Measurements from ENCODE around the gene CPED1. TPM values are rescaled to one million over a fixed set of nuclear protein-coding genes. Genes with fewer than 3 reads are reported as not detected.
"Not testable (repeated sequence)": the region's sequence is repeated elsewhere in the genome, so short reads cannot be mapped to it uniquely, and the experiment has no call there.

Gene CPED1
- total RNA-seq, 1 donor from 2014 or later: not detected

- Mint-ChIP-seq H3K4me1 (peaks cover 9% of the 10 kb centered on the region), H3K4me3 (no peak overlapping the region), H3K27ac (no peak overlapping the region), H3K27me3 (ENCODE audit: insufficient read depth, low read depth) (peaks cover 2% of the 10 kb centered on the region), H3K36me3 (no peaks in the 10 kb centered on the region), H3K9me3 (no peaks in the 10 kb centered on the region)
- TF ChIP-seq, protein P1, sequence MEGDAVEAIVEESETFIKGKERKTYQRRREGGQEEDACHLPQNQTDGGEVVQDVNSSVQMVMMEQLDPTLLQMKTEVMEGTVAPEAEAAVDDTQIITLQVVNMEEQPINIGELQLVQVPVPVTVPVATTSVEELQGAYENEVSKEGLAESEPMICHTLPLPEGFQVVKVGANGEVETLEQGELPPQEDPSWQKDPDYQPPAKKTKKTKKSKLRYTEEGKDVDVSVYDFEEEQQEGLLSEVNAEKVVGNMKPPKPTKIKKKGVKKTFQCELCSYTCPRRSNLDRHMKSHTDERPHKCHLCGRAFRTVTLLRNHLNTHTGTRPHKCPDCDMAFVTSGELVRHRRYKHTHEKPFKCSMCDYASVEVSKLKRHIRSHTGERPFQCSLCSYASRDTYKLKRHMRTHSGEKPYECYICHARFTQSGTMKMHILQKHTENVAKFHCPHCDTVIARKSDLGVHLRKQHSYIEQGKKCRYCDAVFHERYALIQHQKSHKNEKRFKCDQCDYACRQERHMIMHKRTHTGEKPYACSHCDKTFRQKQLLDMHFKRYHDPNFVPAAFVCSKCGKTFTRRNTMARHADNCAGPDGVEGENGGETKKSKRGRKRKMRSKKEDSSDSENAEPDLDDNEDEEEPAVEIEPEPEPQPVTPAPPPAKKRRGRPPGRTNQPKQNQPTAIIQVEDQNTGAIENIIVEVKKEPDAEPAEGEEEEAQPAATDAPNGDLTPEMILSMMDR (IDR thresholded peaks at IDR 0.05): no peak
- TF ChIP-seq EZH2 (IDR thresholded peaks at IDR 0.05) (no peak), EZH2phosphoT487 (IDR thresholded peaks at IDR 0.05) (no peak)
- Histone ChIP-seq H2AFZ (replicated peaks) (no peak overlapping the region), H3K27me3 (no peaks in the 10 kb centered on the region), H3F3A (ENCODE audit: low read depth) (no peaks in the 10 kb centered on the region), H3K27ac (no peak overlapping the region), H3K9me3 (ENCODE audit: low read depth) (no peaks in the 10 kb centered on the region), H3K9ac (no peak overlapping the region), H3K4me1 (peaks cover 10% of the 10 kb centered on the region), H4K20me1 (ENCODE audit: low read depth) (no peaks in the 10 kb centered on the region), H3K4me3 (no peak overlapping the region), H3K4me2 (no peak overlapping the region), H3K79me2 (ENCODE audit: low read depth) (no peaks in the 10 kb centered on the region), H3K36me3 (no peaks in the 10 kb centered on the region)
- no peak for DNase-seq (ENCODE audit: low spot score)
These were observed 14.3 kb downstream of the CPED1 start for GRCh38 chr7:121002757-121003200.

DNA sequence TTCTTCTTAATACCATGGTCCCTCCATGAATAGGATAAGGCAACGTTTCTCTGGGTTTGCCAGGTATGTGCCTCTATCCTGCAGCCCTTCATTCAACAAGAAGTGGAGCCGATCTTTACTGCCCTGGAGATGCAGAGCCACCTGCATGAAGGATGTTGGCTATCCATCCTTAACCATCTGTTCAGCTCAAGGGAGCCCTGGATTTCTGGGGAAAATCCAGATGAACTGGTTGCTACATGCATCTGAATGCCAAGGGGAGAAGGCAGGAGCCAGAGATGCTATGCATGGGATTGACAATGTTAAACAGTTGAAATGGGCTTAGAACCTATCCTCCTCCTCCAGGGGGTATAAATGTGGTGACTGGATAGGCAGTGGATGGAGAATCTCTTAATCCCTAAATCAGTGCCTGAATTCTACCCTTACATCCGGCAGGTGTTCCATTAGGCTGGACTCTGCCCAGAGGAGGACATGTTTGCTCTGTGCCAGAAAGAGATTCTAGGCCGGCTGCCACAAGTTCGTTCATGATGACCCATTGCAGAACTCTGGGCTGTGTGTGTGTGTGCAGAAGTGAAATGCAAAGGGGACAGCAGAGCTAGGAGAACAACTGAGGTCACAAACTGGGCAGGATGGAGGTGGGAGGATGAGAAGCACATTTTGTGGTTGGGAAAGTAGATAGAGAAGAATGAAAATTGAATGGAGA, 15.6 kb downstream of the CPED1 start:
- H3K4me1 Mint-ChIP-seq: peaks cover 9% of the 10 kb centered on the region
- Histone ChIP-seq H2AFZ (replicated peaks) (no peak overlapping the region), H3K9me3 (ENCODE audit: low read depth) (no peaks in the 10 kb centered on the region), H4K20me1 (ENCODE audit: low read depth) (no peaks in the 10 kb centered on the region), H3F3A (ENCODE audit: low read depth) (no peaks in the 10 kb centered on the region), H3K27ac (no peak overlapping the region), H3K9ac (no peak overlapping the region), H3K4me3 (no peak overlapping the region), H3K79me2 (ENCODE audit: low read depth) (no peaks in the 10 kb centered on the region), H3K27me3 (no peaks in the 10 kb centered on the region), H3K36me3 (no peaks in the 10 kb centered on the region), H3K4me2 (no peak overlapping the region), H3K4me1 (peaks cover 10% of the 10 kb centered on the region)
- H3K36me3 Mint-ChIP-seq: no peaks in the 10 kb centered on the region
- H3K27me3 Mint-ChIP-seq (ENCODE audit: insufficient read depth, low read depth): peaks cover 2% of the 10 kb centered on the region
- no peak for DNase-seq (ENCODE audit: low spot score)
- H3K4me3 Mint-ChIP-seq: no peak overlapping the region
- no peaks in the 10 kb centered on the region for H3K9me3 Mint-ChIP-seq
- no peak overlapping the region for H3K27ac Mint-ChIP-seq
- TF ChIP-seq EZH2phosphoT487 (IDR thresholded peaks at IDR 0.05) (no peak), EZH2 (IDR thresholded peaks at IDR 0.05) (no peak)
- TF ChIP-seq, protein P1 (IDR thresholded peaks at IDR 0.05): no peak

GRCh38 chr7:121005058-121005457, 16.5 kb downstream of the CPED1 start:
- not testable (repeated sequence) for H3K4me2 ChIP-seq; H3K4me1 Mint-ChIP-seq; H4K20me1 ChIP-seq (ENCODE audit: low read depth); H3K79me2 ChIP-seq (ENCODE audit: low read depth); H3K27ac ChIP-seq; H3K36me3 Mint-ChIP-seq; H3K27me3 ChIP-seq; H3K9me3 ChIP-seq (ENCODE audit: low read depth); H3F3A ChIP-seq (ENCODE audit: low read depth); H3K27ac Mint-ChIP-seq; H3K4me3 ChIP-seq; H2AFZ ChIP-seq (replicated peaks); H3K9me3 Mint-ChIP-seq; H3K9ac ChIP-seq; DNase-seq (ENCODE audit: low spot score); H3K27me3 Mint-ChIP-seq (ENCODE audit: insufficient read depth, low read depth); H3K36me3 ChIP-seq; H3K4me1 ChIP-seq; H3K4me3 Mint-ChIP-seq

DNA sequence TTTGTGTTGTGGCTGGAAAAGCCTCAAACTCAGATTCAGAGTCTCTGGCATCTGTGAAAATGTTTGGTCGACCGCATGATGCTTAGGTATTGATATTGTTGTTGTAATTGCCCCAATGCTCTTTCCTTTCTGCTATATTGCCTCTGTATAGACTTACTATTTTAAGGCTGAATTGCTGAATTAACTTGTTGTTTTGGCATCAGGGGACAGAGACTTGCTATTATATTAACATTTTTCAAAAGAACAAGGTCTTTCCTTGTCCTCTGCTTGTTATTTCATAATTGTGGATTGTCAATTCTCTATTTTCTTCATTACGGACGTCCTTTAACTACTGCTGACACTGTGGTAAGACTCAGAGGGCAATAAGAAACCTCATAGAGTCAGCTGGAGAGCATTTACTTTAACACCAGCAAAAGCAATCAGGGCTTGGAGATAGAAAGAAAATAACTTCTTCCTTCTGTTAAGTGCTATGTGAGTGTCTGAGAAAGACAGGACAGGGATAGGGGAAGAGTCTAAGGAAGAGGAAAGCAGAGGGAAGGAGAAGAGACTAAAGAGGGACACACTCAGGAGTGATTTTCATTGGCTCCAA, 17.6 kb downstream of the CPED1 start:
- no peak overlapping the region for H3K9ac ChIP-seq
- H3K4me3 ChIP-seq: no peak overlapping the region
- no peak overlapping the region for H3K27ac Mint-ChIP-seq
- H3K27me3 Mint-ChIP-seq (ENCODE audit: insufficient read depth, low read depth): peaks cover 2% of the 10 kb centered on the region
- no peak for DNase-seq (ENCODE audit: low spot score)
- no peak overlapping the region for H3K27ac ChIP-seq
- H3K36me3 Mint-ChIP-seq: no peaks in the 10 kb centered on the region
- H3F3A ChIP-seq (ENCODE audit: low read depth): no peaks in the 10 kb centered on the region
- no peaks in the 10 kb centered on the region for H3K9me3 ChIP-seq (ENCODE audit: low read depth)
- H3K4me2 ChIP-seq: no peak overlapping the region
- H3K4me1 Mint-ChIP-seq: peaks cover 9% of the 10 kb centered on the region
- no peaks in the 10 kb centered on the region for H4K20me1 ChIP-seq (ENCODE audit: low read depth)
- H3K9me3 Mint-ChIP-seq: no peaks in the 10 kb centered on the region
- no peaks in the 10 kb centered on the region for H3K27me3 ChIP-seq
- H3K36me3 ChIP-seq: no peaks in the 10 kb centered on the region
- peaks cover 10% of the 10 kb centered on the region for H3K4me1 ChIP-seq
- H3K4me3 Mint-ChIP-seq: no peak overlapping the region
- TF ChIP-seq EZH2 (IDR thresholded peaks at IDR 0.05) (no peak), EZH2phosphoT487 (IDR thresholded peaks at IDR 0.05) (no peak)
- TF ChIP-seq, protein P1 (IDR thresholded peaks at IDR 0.05): no peak
- no peaks in the 10 kb centered on the region for H3K79me2 ChIP-seq (ENCODE audit: low read depth)
- H2AFZ ChIP-seq (replicated peaks): peak overlapping the region; percentile 57
